HepG2 (cell line): ENCODE measurements around the gene SLC22A23. TPM values are rescaled to one million over a fixed set of nuclear protein-coding genes. Genes with fewer than 3 reads are reported as not detected.

Source experiments
- DPF2 ChIP-seq: sonication (generic); formaldehyde crosslinking; IDR thresholded peaks from 2 replicates; pipeline ENCODE4 v1.4.0; 2020; ENCODE audit warnings: mild to moderate bottlenecking, low read depth, missing genetic modification reagents, borderline replicate concordance
- MBD4 ChIP-seq: IDR thresholded peaks from 2 replicates; pipeline ENCODE4 v1.6.1; 2012; ENCODE audit warnings: low read length, inconsistent platforms, borderline replicate concordance
- SIN3A ChIP-seq: IDR thresholded peaks from 2 replicates; pipeline ENCODE4 v1.6.1; 2011; ENCODE audit warnings: low read depth, mild to moderate bottlenecking, control low read depth, low read length, borderline replicate concordance
- XRCC5 ChIP-seq: fragments of 200-400 bp; formaldehyde crosslinking; optimal IDR thresholded peaks from 2 replicates; pipeline ENCODE3; 2017; ENCODE audit warnings: mild to moderate bottlenecking, low read length
- YEATS2 ChIP-seq: sonication (generic); formaldehyde crosslinking; IDR thresholded peaks from 2 replicates; pipeline ENCODE4 v1.4.0; 2020; ENCODE audit warnings: missing genetic modification reagents, borderline replicate concordance
- ZFAT ChIP-seq: sonication (generic); formaldehyde crosslinking; conservative IDR thresholded peaks from 2 replicates; pipeline ENCODE4 v1.8.1; 2023; ENCODE audit warnings: missing genetic modification reagents, inconsistent platforms
- ZFP41 ChIP-seq: sonication (generic); formaldehyde crosslinking; IDR thresholded peaks from 2 replicates; pipeline ENCODE4 v1.4.0; 2020; ENCODE audit warnings: mild to moderate bottlenecking, missing genetic modification reagents, borderline replicate concordance
- ZNF136 ChIP-seq: sonication (generic); formaldehyde crosslinking; IDR thresholded peaks from 2 replicates; pipeline ENCODE4 v1.8.1; 2022; ENCODE audit warnings: low read depth, mild to moderate bottlenecking, moderate library complexity, missing genetic modification reagents
- ZNF335 ChIP-seq: sonication (generic); formaldehyde crosslinking; IDR thresholded peaks from 2 replicates; pipeline ENCODE4 v1.4.0; 2020; ENCODE audit warnings: missing genetic modification reagents
- ZNF746 ChIP-seq: sonication (generic); formaldehyde crosslinking; IDR thresholded peaks from 2 replicates; pipeline ENCODE4 v1.8.0; 2022; ENCODE audit warnings: mild to moderate bottlenecking, missing genetic modification reagents
- ZNF749 ChIP-seq: sonication (generic); formaldehyde crosslinking; IDR thresholded peaks from 2 replicates; pipeline ENCODE4 v1.8.0; 2022; ENCODE audit warnings: mild to moderate bottlenecking, missing genetic modification reagents, moderate library complexity, borderline replicate concordance
- polyA plus RNA-seq, 8 experiments: library from polyadenylated mRNA; depleted of rRNA in 3 of 8; stranded (reverse) in 7 of 8; unstranded in 1 of 8; fragments of >200 nt; fragmentation: Illumina TruSeq in 4 of 8; extraction: Trizol in 4 of 8; gene quantifications; 2 replicates each; pipeline versions ENCODE4 v1.2.1 to v1.2.3, GENCODE V29; 2011 to 2016; ENCODE audit warnings: low read depth in 4 of 8, missing spikeins in 1 of 8, mixed read lengths in 1 of 8; ENCODE audit not compliant: insufficient read depth in 1 of 8
- total RNA-seq, 5 experiments: library from RNA; depleted of rRNA; stranded (reverse); fragments of >200 nt; fragmentation: Illumina TruSeq; extraction: Trizol; gene quantifications; 2 replicates each; pipeline ENCODE4 v1.2.3, GENCODE V29; 2016; ENCODE audit warnings: low read depth in 1 of 5
- TF ChIP-seq, protein P1 (sequence below): sonication (generic); formaldehyde crosslinking; IDR thresholded peaks from 2 replicates; pipeline ENCODE4 v1.4.0; 2020; ENCODE audit warnings: missing genetic modification reagents
- TF ChIP-seq, protein P2 (sequence below): sonication (generic); formaldehyde crosslinking; IDR thresholded peaks from 2 replicates; pipeline ENCODE4 v1.9.0; 2021; ENCODE audit warnings: missing genetic modification reagents, mild to moderate bottlenecking, borderline replicate concordance
- TF ChIP-seq, protein P3 (sequence below): IDR thresholded peaks from 2 replicates; pipeline ENCODE4 v1.6.1; 2016; ENCODE audit warnings: low read depth, missing genetic modification reagents, missing compliant biosample characterization
- TF ChIP-seq, protein P4 (sequence below), 2 experiments: IDR thresholded peaks; 2 replicates each; pipeline ENCODE4 v1.6.1; 2011 to 2012; ENCODE audit warnings: low read length in 2 of 2, borderline replicate concordance in 1 of 2, low read depth in 1 of 2, mild to moderate bottlenecking in 1 of 2, moderate library complexity in 1 of 2

SLC22A23 gene
- total and polyA plus RNA-seq, 2 of the 13 experiments (the other 11 are each of a cell fraction or from before 2014, with no cell fraction given) = 11.8 to 17.5 TPM

DNA sequence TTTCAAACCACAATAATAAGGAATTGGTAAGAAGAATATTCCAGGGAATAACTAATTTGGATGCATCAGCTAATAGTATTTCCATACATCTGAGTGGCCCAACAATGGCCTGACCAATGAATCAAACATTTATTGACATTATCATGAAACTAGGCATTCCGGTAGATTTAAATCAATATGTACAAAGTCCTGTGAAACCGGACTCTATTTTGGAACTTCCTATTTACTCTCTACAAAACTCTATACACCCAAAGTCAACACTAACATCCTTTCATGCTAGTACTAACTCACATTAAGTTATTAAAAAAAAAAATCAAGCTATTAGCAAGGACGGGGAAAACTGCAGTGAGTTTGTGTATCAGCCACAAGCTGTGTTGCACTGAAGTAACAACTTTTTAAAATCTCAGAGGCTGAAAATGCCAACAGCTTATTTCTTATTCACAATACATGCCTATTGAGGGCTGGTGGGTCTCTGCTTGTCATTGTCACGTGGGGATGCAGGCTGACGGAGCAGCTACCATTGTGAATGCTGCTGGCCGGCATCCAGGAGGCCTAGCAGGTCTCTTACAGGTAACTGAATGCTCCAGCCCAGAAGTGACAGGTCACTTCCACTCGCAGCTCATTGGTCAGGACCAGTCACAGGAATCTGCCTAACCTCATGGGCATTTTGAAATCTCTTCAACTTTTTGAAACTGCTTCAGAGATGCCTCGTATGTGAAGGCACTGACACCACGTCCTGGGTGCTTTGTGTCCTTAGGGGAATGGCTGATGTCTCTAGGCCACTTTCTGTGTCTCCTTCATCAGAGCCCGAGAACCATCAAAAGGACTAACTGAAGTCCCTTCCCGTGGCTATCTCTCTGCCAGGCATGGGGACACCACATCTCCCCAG is 76.3 kb downstream of the SLC22A23 start (continued):
- TF ChIP-seq, protein P1, sequence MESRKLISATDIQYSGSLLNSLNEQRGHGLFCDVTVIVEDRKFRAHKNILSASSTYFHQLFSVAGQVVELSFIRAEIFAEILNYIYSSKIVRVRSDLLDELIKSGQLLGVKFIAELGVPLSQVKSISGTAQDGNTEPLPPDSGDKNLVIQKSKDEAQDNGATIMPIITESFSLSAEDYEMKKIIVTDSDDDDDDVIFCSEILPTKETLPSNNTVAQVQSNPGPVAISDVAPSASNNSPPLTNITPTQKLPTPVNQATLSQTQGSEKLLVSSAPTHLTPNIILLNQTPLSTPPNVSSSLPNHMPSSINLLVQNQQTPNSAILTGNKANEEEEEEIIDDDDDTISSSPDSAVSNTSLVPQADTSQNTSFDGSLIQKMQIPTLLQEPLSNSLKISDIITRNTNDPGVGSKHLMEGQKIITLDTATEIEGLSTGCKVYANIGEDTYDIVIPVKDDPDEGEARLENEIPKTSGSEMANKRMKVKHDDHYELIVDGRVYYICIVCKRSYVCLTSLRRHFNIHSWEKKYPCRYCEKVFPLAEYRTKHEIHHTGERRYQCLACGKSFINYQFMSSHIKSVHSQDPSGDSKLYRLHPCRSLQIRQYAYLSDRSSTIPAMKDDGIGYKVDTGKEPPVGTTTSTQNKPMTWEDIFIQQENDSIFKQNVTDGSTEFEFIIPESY (CRISPR knock-in tag) = no peak
- TF ChIP-seq ZNF335 (CRISPR knock-in tag) = peak; percentile 58
- TF ChIP-seq, protein P2, sequence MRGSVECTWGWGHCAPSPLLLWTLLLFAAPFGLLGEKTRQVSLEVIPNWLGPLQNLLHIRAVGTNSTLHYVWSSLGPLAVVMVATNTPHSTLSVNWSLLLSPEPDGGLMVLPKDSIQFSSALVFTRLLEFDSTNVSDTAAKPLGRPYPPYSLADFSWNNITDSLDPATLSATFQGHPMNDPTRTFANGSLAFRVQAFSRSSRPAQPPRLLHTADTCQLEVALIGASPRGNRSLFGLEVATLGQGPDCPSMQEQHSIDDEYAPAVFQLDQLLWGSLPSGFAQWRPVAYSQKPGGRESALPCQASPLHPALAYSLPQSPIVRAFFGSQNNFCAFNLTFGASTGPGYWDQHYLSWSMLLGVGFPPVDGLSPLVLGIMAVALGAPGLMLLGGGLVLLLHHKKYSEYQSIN (CRISPR knock-in tag) = no peak
- TF ChIP-seq ZFP41 = no peak
- no peak; the same call in 1 of the 2 replicates for TF ChIP-seq ZNF136 (CRISPR knock-in tag)
- peak; percentile 96 for TF ChIP-seq MBD4
- TF ChIP-seq ZFAT = no peak
- TF ChIP-seq XRCC5 = peak; percentile 55
- TF ChIP-seq ZNF749 (CRISPR knock-in tag) = no peak
- TF ChIP-seq, protein P3, sequence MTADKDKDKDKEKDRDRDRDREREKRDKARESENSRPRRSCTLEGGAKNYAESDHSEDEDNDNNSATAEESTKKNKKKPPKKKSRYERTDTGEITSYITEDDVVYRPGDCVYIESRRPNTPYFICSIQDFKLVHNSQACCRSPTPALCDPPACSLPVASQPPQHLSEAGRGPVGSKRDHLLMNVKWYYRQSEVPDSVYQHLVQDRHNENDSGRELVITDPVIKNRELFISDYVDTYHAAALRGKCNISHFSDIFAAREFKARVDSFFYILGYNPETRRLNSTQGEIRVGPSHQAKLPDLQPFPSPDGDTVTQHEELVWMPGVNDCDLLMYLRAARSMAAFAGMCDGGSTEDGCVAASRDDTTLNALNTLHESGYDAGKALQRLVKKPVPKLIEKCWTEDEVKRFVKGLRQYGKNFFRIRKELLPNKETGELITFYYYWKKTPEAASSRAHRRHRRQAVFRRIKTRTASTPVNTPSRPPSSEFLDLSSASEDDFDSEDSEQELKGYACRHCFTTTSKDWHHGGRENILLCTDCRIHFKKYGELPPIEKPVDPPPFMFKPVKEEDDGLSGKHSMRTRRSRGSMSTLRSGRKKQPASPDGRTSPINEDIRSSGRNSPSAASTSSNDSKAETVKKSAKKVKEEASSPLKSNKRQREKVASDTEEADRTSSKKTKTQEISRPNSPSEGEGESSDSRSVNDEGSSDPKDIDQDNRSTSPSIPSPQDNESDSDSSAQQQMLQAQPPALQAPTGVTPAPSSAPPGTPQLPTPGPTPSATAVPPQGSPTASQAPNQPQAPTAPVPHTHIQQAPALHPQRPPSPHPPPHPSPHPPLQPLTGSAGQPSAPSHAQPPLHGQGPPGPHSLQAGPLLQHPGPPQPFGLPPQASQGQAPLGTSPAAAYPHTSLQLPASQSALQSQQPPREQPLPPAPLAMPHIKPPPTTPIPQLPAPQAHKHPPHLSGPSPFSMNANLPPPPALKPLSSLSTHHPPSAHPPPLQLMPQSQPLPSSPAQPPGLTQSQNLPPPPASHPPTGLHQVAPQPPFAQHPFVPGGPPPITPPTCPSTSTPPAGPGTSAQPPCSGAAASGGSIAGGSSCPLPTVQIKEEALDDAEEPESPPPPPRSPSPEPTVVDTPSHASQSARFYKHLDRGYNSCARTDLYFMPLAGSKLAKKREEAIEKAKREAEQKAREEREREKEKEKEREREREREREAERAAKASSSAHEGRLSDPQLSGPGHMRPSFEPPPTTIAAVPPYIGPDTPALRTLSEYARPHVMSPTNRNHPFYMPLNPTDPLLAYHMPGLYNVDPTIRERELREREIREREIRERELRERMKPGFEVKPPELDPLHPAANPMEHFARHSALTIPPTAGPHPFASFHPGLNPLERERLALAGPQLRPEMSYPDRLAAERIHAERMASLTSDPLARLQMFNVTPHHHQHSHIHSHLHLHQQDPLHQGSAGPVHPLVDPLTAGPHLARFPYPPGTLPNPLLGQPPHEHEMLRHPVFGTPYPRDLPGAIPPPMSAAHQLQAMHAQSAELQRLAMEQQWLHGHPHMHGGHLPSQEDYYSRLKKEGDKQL (CRISPR knock-in tag) = peak; percentile 68; the same call in 1 of the 2 replicates
- TF ChIP-seq, protein P4, sequence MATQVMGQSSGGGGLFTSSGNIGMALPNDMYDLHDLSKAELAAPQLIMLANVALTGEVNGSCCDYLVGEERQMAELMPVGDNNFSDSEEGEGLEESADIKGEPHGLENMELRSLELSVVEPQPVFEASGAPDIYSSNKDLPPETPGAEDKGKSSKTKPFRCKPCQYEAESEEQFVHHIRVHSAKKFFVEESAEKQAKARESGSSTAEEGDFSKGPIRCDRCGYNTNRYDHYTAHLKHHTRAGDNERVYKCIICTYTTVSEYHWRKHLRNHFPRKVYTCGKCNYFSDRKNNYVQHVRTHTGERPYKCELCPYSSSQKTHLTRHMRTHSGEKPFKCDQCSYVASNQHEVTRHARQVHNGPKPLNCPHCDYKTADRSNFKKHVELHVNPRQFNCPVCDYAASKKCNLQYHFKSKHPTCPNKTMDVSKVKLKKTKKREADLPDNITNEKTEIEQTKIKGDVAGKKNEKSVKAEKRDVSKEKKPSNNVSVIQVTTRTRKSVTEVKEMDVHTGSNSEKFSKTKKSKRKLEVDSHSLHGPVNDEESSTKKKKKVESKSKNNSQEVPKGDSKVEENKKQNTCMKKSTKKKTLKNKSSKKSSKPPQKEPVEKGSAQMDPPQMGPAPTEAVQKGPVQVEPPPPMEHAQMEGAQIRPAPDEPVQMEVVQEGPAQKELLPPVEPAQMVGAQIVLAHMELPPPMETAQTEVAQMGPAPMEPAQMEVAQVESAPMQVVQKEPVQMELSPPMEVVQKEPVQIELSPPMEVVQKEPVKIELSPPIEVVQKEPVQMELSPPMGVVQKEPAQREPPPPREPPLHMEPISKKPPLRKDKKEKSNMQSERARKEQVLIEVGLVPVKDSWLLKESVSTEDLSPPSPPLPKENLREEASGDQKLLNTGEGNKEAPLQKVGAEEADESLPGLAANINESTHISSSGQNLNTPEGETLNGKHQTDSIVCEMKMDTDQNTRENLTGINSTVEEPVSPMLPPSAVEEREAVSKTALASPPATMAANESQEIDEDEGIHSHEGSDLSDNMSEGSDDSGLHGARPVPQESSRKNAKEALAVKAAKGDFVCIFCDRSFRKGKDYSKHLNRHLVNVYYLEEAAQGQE (IDR thresholded peaks at IDR 0.05; ENCODE audit: borderline replicate concordance in 1 of 2, low read depth in 1 of 2, low read length in 2 of 2) = peak in 1 of 2 experiments; percentile 47; a peak in 1 of 4 replicates
- TF ChIP-seq ZNF746 (CRISPR knock-in tag) = no peak; the same call in 1 of the 2 replicates
- peak; percentile 93 for TF ChIP-seq DPF2 (CRISPR knock-in tag)
- TF ChIP-seq YEATS2 (CRISPR knock-in tag) = no peak
- 0 out of 2 replicates have a peak, but pooled peaks have one; percentile 30 for TF ChIP-seq SIN3A
